Keratinocyte (primary cell): Measurements from ENCODE around the gene PIGT.

ENCODE experiments used
- CTCF ChIP-seq, 3 experiments: IDR thresholded peaks in 1 of 3; conservative IDR thresholded peaks in 1 of 3; optimal IDR thresholded peaks in 1 of 3; 2 replicates in 2 of 3; 3 replicates in 1 of 3; pipeline versions ENCODE3 to v1.5.1; 2011; ENCODE audit warnings: low read length in 3 of 3, mild to moderate bottlenecking in 3 of 3, moderate library complexity in 2 of 3, control low read depth in 1 of 3, inconsistent platforms in 1 of 3; ENCODE audit not compliant: insufficient read depth in 2 of 3; ENCODE audit errors: extremely low read depth in 1 of 3
- EZH2 ChIP-seq: IDR thresholded peaks from one replicate; pipeline ENCODE4 v1.6.1; 2012; ENCODE audit warnings: inconsistent platforms, mild to moderate bottlenecking, low read length, moderate library complexity

GRCh38 chr20:45426320-45427016, 10.5 kb downstream of the PIGT start:
- TF ChIP-seq EZH2 (no peak), CTCF (optimal IDR thresholded peaks at IDR 0.05 in 1 of 3, IDR thresholded peaks at IDR 0.05 in 1 of 3, conservative IDR thresholded peaks at IDR 0.05 in 1 of 3; ENCODE audit: extremely low read depth in 1 of 3, insufficient read depth in 2 of 3, low read length in 3 of 3) (no peak)
